ENCODE data around the gene CAPSL.
A peak's percentile ranks its signal among the peaks of the same experiment; 100 is the strongest.
"Not testable (repeated sequence)": the region's sequence is repeated elsewhere in the genome, so short reads cannot be mapped to it uniquely, and the experiment has no call there.

The CAPSL gene

GRCh38 chr5:35904443-35905132 is 33.8 kb downstream of the CAPSL start:
- no peak for DNase-seq

DNA sequence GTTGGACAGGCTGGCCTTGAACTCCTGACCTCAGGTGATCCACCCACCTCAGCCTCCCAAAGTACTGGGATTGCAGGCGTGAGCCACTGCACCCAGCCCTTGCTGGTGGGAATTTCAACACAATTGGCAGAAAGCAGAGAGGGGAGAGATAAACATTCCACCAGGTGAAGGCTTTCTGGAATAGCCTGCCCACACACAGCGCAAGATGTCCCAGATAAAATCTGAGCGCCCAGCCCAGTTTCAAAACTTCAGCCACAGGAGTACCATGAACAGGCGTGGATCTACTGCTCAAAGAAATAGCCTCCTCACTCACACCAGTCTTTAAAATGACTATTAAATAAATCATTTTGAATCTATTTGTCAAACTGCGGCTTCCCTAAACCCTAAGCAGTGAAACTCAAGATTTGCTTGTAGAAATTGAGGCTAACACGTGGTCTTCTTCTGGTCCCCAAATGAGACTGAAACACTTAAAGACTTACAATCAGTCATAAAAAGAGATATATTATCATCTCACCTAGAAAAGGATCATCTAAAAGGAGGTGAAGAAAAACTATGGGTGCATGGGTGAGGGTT is 34.7 kb downstream of the CAPSL start:
- no peak for DNase-seq

DNA sequence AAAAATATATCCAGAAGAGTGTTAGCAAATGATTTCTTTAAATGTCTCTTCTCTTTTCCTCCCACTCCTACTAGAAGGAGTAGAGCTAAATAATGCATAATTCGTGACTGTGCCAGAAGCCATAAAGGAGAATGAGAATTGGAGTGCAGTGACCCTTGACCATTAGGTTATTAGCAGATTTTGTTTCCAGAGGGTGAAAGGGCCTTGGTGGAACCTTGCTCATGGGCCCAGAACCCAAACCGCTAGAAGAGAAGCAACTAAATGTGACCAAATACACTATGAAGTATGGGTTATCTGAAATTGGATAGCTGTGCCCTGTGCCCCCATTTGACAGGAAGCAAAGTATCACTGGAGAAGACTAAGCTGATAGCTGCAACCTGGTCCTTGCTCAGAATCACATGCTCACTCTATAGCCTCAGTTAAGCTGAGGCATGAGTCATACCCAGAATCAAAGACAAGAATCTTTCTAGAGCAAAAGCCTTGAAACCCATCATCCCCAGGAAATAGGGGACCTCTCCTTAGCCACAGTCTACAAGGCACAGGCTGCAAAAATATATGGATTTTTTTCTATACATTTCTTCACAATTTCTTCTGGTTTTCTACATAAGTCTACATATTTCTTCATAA is 36.3 kb downstream of the CAPSL start:
- peak; percentile 60 for DNase-seq

DNA sequence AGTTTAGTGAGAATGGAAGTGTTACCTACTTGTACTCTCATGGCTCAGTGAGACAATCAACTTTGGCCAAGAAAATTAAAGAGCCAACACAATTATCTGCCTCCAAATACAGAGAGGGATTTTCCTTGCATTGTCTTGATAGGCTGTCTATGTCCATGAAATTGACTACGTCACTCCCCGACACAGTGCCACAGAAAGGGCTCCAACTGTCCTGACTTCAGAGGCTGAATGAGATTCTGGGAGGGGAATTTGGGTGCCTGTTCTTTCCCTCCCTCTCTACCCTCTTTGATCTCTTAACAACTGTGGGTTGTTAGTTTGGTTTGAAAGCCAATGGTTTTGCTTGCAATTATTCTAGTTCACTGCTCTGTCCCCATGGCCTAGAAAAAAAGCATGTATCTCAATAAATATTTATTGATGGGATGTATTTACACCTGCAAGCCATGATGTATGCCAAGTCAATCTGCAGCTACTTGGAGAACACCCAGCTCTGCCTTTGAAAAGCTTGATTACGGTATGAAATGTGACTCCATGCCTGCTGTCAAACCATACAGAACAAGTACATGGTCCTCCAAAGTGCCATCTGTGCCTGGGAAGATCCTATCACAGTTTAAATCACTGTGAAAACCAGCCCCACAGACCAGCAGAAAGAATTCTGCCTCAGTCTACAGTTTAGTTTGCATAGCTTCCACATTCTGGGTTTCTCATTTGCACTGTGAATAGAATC is 37.3 kb downstream of the CAPSL start:
- no peak for DNase-seq

GRCh38 chr5:35899800-35900199 is 38.6 kb downstream of the CAPSL start:
- no peak for DNase-seq

DNA sequence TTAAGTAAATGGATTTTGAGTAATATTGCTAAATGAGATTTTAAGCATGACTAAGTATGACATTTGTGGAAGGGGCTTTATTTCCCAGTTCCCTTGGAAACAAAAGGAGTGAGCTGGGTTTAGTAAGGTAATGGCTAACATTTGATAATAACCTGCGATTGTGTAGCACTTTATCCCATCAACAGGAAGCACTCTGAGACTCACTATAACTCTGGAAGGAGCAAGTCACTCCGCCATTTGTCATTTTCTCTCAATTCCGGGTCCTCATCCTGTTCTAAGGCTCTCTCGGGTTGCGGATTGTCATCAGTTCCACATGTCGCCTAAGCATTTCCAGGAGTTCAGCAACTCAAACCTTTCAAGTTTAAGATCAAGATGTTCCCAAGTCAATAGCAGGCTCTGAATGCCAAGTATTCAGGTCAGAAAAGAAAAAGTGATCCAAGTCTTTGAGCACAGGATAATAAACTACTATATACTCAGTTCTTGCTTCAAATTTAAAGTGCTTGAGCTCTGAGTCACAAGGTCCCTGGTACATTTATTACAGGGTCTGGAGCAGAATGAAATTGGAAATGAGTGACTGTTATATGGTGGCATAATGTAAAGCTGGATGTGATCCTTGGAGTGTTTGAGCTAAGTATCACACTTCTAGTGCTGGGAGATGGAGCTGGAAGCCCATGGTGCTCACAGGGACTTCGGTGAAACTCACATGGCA is 39.3 kb downstream of the CAPSL start:
- peak; percentile 34 for DNase-seq

DNA sequence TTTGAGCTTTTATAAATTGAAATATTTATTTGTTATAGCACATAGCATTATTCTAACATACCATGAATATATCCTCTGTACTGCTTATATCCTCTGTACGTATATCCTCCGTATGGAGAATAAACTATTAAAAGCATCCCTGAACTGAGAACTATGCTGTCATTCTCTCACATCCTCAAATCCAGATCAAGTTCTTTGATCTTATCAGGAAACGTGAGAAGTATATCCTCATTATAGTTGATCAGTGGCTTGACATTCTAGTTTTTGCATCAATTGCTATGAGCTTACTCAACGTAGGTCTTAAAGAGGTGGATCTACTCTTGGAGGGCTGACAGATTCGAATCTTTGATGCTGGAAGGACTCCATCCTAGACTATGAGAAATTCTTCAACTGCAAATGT is 44.3 kb downstream of the CAPSL start:
- no peak for DNase-seq

DNA sequence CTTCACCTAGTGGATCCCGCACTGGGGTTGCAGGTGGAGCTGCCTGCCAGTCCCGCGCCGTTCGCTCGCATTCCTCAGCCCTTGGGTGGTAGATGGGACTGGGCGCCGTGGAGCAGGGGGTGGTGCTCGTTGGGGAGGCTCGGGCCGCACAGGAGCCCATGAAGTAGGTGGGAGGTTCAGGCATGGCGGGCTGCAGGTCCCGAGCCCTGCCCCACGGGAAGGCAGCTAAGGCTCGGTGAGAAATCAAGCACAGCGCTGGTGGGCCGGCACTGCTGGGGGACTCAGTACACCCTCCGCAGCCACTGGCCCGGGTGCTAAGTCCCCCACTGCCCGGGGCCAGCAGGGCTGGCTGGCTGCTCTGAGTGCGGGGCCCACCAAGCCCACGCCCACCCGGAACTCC is 45.6 kb downstream of the CAPSL start:
- DNase-seq: not testable (repeated sequence)

DNA sequence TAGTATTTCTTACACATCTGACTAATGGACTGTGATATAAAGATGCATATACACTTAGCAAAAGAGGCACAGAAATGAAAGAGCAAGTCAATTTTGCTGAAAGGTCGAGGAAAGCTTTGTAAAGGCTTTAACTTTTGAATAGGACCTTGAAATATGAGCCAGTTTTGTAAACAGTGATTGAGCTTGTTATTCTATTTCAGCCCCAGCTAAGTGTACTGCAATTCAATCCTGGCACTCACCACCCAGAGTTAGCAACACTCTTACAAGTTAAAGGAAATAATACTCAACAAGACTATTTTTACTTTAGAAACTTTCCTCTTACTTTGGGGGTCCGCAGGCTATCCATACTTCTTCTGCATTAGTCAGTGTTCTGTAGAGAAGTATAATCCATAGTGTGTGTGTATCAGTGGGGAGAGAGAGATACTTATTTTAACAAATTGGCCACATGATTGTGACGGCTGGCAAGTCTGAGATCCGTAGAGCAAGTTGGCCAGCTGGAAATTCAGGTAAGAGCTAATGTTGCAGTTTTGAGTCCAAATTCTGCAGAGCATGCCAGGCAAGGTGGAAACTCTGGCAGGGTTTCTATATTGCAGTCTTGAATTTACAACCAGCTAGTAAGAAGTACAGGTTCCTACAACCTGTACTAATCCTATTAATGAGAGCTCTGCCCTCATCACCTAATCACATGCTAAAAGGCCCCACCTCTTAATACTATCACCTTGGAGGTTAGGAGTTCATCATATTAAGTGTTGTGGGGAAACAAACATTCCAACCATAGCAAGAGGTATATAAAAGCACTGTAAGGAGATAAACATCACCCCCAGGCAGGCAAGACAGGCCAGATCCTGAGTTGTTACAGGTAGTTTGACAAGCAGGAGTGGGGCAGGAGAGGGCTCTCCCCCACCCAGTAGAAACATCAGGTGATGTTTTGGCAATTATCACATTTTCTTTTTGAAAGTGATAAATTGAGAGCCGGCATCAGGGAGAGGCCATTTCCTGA is 48.1 kb downstream of the CAPSL start:
- no peak for DNase-seq

- peak; percentile 42 for DNase-seq
These were observed 50.9 kb downstream of the CAPSL start for GRCh38 chr5:35887321-35888100.

GRCh38 chr5:35886381-35886780 is 52.0 kb downstream of the CAPSL start:
- DNase-seq: no peak

DNA sequence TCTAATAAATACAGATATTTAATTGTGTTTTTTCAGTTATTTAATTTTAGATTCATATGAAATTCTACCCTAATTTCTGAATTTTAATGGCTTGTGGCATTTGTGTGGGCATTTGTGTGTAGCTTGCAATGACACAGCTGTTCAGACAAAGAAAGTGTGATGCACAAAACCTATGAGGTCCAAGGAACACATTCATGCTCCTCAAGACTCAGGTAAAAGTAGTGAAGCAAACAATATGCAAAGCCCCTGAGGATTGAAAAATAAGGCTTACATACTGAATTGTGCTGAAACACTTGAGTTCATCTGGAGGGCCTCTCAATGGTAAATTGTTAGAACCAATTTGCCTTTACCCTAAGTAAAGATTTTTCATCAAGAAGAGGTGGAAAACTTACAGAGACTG is 53.6 kb downstream of the CAPSL start:
- no peak for DNase-seq

- DNase-seq: peak; percentile 98
These were observed 54.1 kb downstream of the CAPSL start for GRCh38 chr5:35884191-35884769.

GRCh38 chr5:35881758-35882157 is 56.7 kb downstream of the CAPSL start:
- DNase-seq: no peak

- DNase-seq: no peak
These were observed 58.3 kb downstream of the CAPSL start for GRCh38 chr5:35880156-35880555.

GRCh38 chr5:35879649-35880048 is 58.8 kb downstream of the CAPSL start:
- no peak for DNase-seq

DNA sequence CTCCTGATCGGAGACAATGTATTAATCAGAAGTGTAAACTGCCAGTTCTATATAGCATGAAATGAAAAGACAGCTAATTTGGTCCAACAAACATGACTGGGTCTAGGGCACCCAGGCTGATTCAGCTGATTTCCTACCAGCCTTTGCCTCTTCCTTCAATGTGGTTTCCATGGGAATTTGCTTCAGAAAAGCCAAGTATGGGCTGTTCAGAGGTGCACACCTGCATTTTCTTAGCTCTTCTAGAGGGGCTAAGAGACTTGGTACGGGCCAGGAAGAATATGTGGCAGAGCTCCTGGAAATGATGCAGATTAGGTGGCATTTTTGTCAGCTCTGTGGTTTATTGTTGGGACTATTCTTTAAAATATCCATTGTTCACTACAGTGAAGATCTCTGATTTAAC is 59.3 kb downstream of the CAPSL start:
- no peak for DNase-seq

DNA sequence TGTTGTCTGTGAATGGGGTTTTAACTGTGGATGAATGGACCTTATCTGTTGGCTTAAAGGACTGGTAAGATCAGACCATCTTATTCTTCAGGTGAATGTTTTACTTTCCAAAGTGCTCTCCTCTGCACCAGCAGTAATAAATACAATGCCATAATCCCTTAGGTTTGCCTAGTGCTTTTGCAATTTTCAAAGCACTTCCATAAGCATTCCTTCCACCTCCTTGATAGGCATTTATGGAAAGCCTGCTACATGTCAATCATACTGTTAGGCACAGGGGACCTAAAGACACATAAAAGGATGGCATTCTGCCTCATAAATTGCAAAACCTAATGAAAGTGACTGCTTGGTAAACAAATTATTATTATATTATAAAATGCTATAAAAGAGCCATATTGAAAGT is 60.3 kb downstream of the CAPSL start:
- DNase-seq: no peak

GRCh38 chr5:35877655-35878054 is 60.8 kb downstream of the CAPSL start:
- no peak for DNase-seq

- DNase-seq: peak; percentile 64
These were observed 61.5 kb downstream of the CAPSL start for GRCh38 chr5:35876922-35877321.

GRCh38 chr5:35876454-35876853 is 62.0 kb downstream of the CAPSL start:
- peak; percentile 36 for DNase-seq

Measured in EL (cell line).